Ishikawa (cell line): Measurements from ENCODE around the gene AKIRIN2.

Experiments
- CEBPB ChIP-seq: IDR thresholded peaks from 2 replicates; pipeline ENCODE4 v1.6.1; 2012
- CREB1 ChIP-seq: IDR thresholded peaks from 2 replicates; pipeline ENCODE4 v1.6.1; 2012; ENCODE audit warnings: low read depth
- EGR1 ChIP-seq: IDR thresholded peaks from 2 replicates; pipeline ENCODE4 v1.6.1; 2012
- EP300 ChIP-seq: IDR thresholded peaks from 2 replicates; pipeline ENCODE4 v1.6.1; 2012; ENCODE audit warnings: borderline replicate concordance
- FOXM1 ChIP-seq: IDR thresholded peaks from 2 replicates; pipeline ENCODE4 v1.6.1; 2012; ENCODE audit warnings: low read depth, borderline replicate concordance
- NFIC ChIP-seq: IDR thresholded peaks from 2 replicates; pipeline ENCODE4 v1.6.1; 2012
- RAD21 ChIP-seq: IDR thresholded peaks from 2 replicates; pipeline ENCODE4 v1.6.1; 2012; ENCODE audit warnings: low read depth
- TAF1 ChIP-seq: IDR thresholded peaks from 2 replicates; pipeline ENCODE4 v1.6.1; 2012; ENCODE audit warnings: low read depth, mild to moderate bottlenecking
- TCF12 ChIP-seq: IDR thresholded peaks from 2 replicates; pipeline ENCODE4 v1.6.1; 2012; ENCODE audit warnings: low read depth
- TEAD4 ChIP-seq: IDR thresholded peaks from 2 replicates; pipeline ENCODE4 v1.6.1; 2012
- YY1 ChIP-seq: IDR thresholded peaks from 2 replicates; pipeline ENCODE4 v1.6.1; 2012; ENCODE audit warnings: low read depth
- ZBTB7A ChIP-seq: IDR thresholded peaks from 2 replicates; pipeline ENCODE4 v1.6.1; 2012; ENCODE audit warnings: low read depth
- TF ChIP-seq, protein P1 (sequence below): IDR thresholded peaks from 2 replicates; pipeline ENCODE4 v1.6.1; 2012
- TF ChIP-seq, protein P2 (sequence below): IDR thresholded peaks from 2 replicates; pipeline ENCODE4 v1.6.1; 2012; ENCODE audit warnings: low read depth, mild to moderate bottlenecking
- TF ChIP-seq, protein P3 (sequence below): IDR thresholded peaks from 2 replicates; pipeline ENCODE4 v1.6.1; 2012

AKIRIN2 gene

DNA sequence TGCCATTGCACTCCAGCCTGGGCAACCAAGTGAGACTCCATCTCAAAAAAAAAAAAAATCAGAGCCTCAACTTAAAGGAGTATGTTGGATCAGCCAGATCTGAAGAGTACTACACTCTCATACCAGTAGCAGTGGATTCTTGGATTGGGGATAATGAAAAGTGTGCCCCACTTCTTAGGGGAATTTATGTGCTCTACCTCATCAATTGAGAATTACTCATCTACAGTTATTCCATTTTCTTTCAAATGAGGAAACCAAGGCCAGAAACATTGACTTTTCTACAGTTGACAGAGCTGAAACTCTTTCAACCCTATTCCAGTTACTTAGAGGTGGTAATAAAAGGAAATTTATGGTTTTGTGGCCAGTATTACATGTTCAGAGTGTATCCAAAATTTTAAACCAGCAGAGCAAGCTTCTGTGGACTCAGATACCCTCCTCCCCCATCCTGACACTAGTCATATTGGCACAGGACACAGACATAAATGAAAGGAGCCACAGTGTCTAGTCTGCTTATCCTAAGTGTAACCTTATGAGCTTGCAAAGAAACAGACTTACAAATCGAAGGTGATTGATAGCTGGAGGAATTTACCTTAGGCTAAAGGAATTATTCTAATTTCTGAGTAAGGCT, 60.9 kb downstream of the AKIRIN2 start:
- no peak for TF ChIP-seq TEAD4
- no peak for TF ChIP-seq CREB1
- TF ChIP-seq EGR1, result no peak
- TF ChIP-seq FOXM1, result no peak
- TF ChIP-seq TCF12, result no peak
- TF ChIP-seq, protein P1, sequence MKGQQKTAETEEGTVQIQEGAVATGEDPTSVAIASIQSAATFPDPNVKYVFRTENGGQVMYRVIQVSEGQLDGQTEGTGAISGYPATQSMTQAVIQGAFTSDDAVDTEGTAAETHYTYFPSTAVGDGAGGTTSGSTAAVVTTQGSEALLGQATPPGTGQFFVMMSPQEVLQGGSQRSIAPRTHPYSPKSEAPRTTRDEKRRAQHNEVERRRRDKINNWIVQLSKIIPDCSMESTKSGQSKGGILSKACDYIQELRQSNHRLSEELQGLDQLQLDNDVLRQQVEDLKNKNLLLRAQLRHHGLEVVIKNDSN, result no peak

DNA sequence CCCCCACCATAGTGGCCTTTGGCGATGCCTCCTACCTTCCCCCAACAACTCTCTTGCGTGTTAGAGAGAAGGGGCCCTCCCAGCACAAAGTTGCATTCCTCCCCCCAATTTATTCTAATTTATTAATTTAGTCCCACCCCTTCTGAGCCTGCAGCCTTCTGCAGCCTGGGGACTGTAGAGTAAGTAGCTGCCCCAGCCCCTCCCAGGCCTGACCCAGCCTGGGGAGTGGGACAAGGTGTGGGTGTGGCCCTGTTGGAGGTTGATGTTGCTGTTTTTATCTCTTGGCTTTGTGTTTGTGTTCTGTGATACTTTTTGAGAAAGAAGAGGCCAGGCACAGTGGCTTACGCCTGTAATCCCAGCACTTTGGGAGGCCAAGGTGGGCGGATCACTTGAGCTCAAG, 62.7 kb downstream of the AKIRIN2 start:
- no peak for TF ChIP-seq TAF1

DNA sequence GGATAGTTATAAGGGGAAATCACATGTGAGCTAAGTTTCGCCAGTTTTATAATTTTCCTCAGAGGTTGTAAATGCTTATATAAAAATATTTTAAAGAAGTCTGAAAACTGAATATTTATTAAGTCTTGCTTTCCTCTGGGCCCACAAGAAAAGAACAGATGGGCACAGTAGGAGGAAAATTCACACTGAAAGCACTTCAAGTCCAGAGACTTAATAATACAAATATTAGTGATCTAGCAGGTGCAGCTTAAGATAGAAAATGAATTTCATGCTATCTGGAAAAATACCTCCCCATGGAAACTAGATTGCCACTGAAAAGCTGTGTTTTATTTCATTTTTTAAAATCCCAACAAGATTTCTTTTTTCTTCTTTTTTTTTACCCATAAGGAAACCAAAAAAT, 64.9 kb downstream of the AKIRIN2 start:
- no peak for TF ChIP-seq CEBPB
- no peak for TF ChIP-seq CREB1
- TF ChIP-seq ZBTB7A, result no peak
- TF ChIP-seq, protein P2, sequence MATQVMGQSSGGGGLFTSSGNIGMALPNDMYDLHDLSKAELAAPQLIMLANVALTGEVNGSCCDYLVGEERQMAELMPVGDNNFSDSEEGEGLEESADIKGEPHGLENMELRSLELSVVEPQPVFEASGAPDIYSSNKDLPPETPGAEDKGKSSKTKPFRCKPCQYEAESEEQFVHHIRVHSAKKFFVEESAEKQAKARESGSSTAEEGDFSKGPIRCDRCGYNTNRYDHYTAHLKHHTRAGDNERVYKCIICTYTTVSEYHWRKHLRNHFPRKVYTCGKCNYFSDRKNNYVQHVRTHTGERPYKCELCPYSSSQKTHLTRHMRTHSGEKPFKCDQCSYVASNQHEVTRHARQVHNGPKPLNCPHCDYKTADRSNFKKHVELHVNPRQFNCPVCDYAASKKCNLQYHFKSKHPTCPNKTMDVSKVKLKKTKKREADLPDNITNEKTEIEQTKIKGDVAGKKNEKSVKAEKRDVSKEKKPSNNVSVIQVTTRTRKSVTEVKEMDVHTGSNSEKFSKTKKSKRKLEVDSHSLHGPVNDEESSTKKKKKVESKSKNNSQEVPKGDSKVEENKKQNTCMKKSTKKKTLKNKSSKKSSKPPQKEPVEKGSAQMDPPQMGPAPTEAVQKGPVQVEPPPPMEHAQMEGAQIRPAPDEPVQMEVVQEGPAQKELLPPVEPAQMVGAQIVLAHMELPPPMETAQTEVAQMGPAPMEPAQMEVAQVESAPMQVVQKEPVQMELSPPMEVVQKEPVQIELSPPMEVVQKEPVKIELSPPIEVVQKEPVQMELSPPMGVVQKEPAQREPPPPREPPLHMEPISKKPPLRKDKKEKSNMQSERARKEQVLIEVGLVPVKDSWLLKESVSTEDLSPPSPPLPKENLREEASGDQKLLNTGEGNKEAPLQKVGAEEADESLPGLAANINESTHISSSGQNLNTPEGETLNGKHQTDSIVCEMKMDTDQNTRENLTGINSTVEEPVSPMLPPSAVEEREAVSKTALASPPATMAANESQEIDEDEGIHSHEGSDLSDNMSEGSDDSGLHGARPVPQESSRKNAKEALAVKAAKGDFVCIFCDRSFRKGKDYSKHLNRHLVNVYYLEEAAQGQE, result no peak
- TF ChIP-seq TCF12, result no peak
- no peak for TF ChIP-seq YY1
- TF ChIP-seq, protein P3, sequence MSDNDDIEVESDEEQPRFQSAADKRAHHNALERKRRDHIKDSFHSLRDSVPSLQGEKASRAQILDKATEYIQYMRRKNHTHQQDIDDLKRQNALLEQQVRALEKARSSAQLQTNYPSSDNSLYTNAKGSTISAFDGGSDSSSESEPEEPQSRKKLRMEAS, result no peak
- TF ChIP-seq, protein P1, result no peak
- no peak for TF ChIP-seq FOXM1

DNA sequence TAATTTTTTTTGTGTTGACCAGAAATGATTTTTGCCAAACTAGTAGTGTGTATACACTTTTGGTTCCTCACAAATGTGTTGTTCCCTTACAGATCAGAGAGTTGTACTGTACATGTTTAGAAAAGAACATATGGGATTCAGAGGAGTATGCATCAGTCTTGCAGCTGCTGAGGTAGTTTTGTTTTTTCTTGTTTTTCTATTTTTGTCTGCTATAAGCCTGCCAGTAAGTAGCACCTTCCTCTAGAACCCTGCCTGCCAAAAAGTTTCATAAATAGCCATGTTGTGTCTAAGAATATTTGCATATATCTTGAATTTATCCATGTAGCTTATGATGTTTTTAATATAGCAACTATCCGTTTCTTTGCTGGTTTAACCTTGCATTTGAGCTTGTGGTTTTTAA, 65.7 kb downstream of the AKIRIN2 start:
- TF ChIP-seq EP300 (no peak), ZBTB7A (no peak), YY1 (no peak), CREB1 (no peak), TCF12 (no peak), CEBPB (no peak), EGR1 (no peak)
- TF ChIP-seq, protein P1, result no peak

DNA sequence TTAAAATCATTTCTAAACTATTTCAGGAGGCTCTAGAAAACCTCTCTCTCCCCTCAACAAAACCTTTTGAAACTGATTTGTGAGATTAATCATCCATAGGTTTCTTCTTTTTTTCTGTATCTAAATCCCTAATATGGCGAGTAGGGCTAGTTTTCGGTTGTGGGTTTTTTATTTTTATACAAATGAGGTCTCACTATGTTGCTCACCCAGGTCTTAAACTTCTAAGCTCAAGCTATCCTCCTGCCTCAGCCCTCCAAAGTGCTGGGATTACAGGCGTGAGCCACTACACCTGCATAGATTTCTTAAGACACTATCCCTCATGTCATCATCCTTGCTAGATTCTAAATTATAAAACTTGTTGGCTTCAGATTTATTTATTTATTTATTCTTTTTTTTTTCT, 68.2 kb downstream of the AKIRIN2 start:
- TF ChIP-seq CREB1 (no peak), EP300 (no peak), YY1 (no peak), CEBPB (no peak), NFIC (no peak), ZBTB7A (no peak)
- TF ChIP-seq, protein P2, result no peak

DNA sequence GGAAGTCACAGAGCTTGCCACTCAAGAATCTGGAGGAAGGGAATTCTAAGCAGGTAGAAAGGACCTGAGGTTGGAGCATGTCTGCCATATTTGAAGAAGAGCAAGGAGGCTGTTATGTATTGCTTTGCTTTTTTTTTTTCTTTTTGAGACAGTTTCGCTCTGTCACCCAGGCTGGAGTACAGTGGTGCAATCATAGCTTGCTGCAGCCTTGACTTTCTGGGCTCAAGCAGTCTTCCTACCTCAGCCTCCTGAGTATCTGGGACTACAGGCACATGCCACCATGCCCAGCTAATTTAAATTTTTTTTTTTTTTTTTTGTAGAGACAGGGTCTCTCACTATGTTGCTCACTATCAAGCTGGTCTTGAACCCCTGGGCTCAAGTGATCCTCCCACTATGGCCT, 71.3 kb downstream of the AKIRIN2 start:
- no peak for TF ChIP-seq CEBPB
- TF ChIP-seq YY1, result no peak
- no peak for TF ChIP-seq EGR1
- no peak for TF ChIP-seq TAF1
- TF ChIP-seq, protein P2, result no peak
- TF ChIP-seq RAD21, result no peak
- TF ChIP-seq, protein P3, result no peak
- TF ChIP-seq FOXM1, result no peak
- no peak for TF ChIP-seq ZBTB7A
- no peak for TF ChIP-seq TEAD4
- no peak for TF ChIP-seq NFIC
